Measurements from ENCODE around the gene MLEC. TPM values are rescaled to one million over a fixed set of nuclear protein-coding genes. Genes with fewer than 3 reads are reported as not detected.

MLEC gene
- total and polyA plus RNA-seq, 2 donors (not counting 1 experiment from before 2014, with no cell fraction given) = 56.4 to 120 TPM

GRCh38 chr12:120734210-120734609, 47.3 kb downstream of the MLEC start:
- Histone ChIP-seq H3K27me3 (ENCODE audit: control insufficient read depth, insufficient read depth, low read length) (no peaks in the 10 kb centered on the region), H3K4me3 (replicated peaks in 1 of 4; ENCODE audit: control extremely low read depth in 1 of 4, insufficient read depth in 1 of 4, low read depth in 3 of 4, low read length in 4 of 4) (no peak overlapping the region), H2AFZ (ENCODE audit: low read length) (no peak overlapping the region), H3K4me1 (ENCODE audit: control insufficient read depth, extremely low read depth, insufficient read depth, low read length) (no peaks in the 10 kb centered on the region), H3K9me3 (ENCODE audit: control insufficient read depth, insufficient read depth, low read depth, low read length) (no peaks in the 10 kb centered on the region), H3K36me3 (ENCODE audit: control insufficient read depth, insufficient read depth, low read length) (no peaks in the 10 kb centered on the region), H4K20me1 (ENCODE audit: control insufficient read depth, extremely low read depth, insufficient read depth, low read length) (no peaks in the 10 kb centered on the region), H3K9ac (ENCODE audit: insufficient read depth, low read length) (no peak overlapping the region), H3K27ac (ENCODE audit: insufficient read depth, low read length) (no peak overlapping the region), H3K79me2 (ENCODE audit: control insufficient read depth, insufficient read depth, low read length) (no peaks in the 10 kb centered on the region), H3K4me2 (ENCODE audit: extremely low read depth, insufficient read depth, low read length) (no peak overlapping the region)
- TF ChIP-seq CTCF (conservative IDR thresholded peaks at IDR 0.05 in 1 of 2, IDR thresholded peaks at IDR 0.05 in 1 of 2; ENCODE audit: low read depth in 1 of 2, low read length in 2 of 2) (no peak), EZH2 (IDR thresholded peaks at IDR 0.05; ENCODE audit: low read length, missing control alignments) (no peak)
- DNase-seq (ENCODE audit: low read depth in 2 of 2) = no peak

GRCh38 chr12:120735181-120735580, 48.2 kb downstream of the MLEC start:
- no peaks in the 10 kb centered on the region for H3K27me3 ChIP-seq (ENCODE audit: control insufficient read depth, insufficient read depth, low read length)
- H3K27ac ChIP-seq (ENCODE audit: insufficient read depth, low read length) = no peak overlapping the region
- H3K9me3 ChIP-seq (ENCODE audit: control insufficient read depth, insufficient read depth, low read depth, low read length) = no peaks in the 10 kb centered on the region
- no peaks in the 10 kb centered on the region for H3K4me1 ChIP-seq (ENCODE audit: control insufficient read depth, extremely low read depth, insufficient read depth, low read length)
- no peak for DNase-seq (ENCODE audit: low read depth in 2 of 2)
- H3K79me2 ChIP-seq (ENCODE audit: control insufficient read depth, insufficient read depth, low read length) = no peaks in the 10 kb centered on the region
- H4K20me1 ChIP-seq (ENCODE audit: control insufficient read depth, extremely low read depth, insufficient read depth, low read length) = no peaks in the 10 kb centered on the region
- no peak overlapping the region for H3K9ac ChIP-seq (ENCODE audit: insufficient read depth, low read length)
- H3K36me3 ChIP-seq (ENCODE audit: control insufficient read depth, insufficient read depth, low read length) = no peaks in the 10 kb centered on the region
- TF ChIP-seq EZH2 (IDR thresholded peaks at IDR 0.05; ENCODE audit: low read length, missing control alignments) (no peak), CTCF (conservative IDR thresholded peaks at IDR 0.05 in 1 of 2, IDR thresholded peaks at IDR 0.05 in 1 of 2; ENCODE audit: low read depth in 1 of 2, low read length in 2 of 2) (no peak)
- no peak overlapping the region for H3K4me3 ChIP-seq (replicated peaks in 1 of 4; ENCODE audit: control extremely low read depth in 1 of 4, insufficient read depth in 1 of 4, low read depth in 3 of 4, low read length in 4 of 4)
- H2AFZ ChIP-seq (ENCODE audit: low read length) = no peak overlapping the region
- H3K4me2 ChIP-seq (ENCODE audit: extremely low read depth, insufficient read depth, low read length) = no peak overlapping the region

GRCh38 chr12:120736404-120737331, 49.7 kb downstream of the MLEC start:
- H3K27ac ChIP-seq (ENCODE audit: insufficient read depth, low read length) = no peak overlapping the region
- no peak for TF ChIP-seq CTCF (conservative IDR thresholded peaks at IDR 0.05 in 1 of 2, IDR thresholded peaks at IDR 0.05 in 1 of 2; ENCODE audit: low read depth in 1 of 2, low read length in 2 of 2)
- TF ChIP-seq EZH2 (IDR thresholded peaks at IDR 0.05; ENCODE audit: low read length, missing control alignments) = no peak
- H3K4me1 ChIP-seq (ENCODE audit: control insufficient read depth, extremely low read depth, insufficient read depth, low read length) = no peaks in the 10 kb centered on the region

More at GRCh38 chr12:120736404-120737331, 49.7 kb downstream of the MLEC start:
- DNase-seq (ENCODE audit: low read depth in 2 of 2) = no peak
- H3K4me2 ChIP-seq (ENCODE audit: extremely low read depth, insufficient read depth, low read length) = no peak overlapping the region
- H2AFZ ChIP-seq (ENCODE audit: low read length) = no peak overlapping the region
- H3K4me3 ChIP-seq (replicated peaks in 1 of 4; ENCODE audit: control extremely low read depth in 1 of 4, insufficient read depth in 1 of 4, low read depth in 3 of 4, low read length in 4 of 4) = no peak overlapping the region
- H3K9me3 ChIP-seq (ENCODE audit: control insufficient read depth, insufficient read depth, low read depth, low read length) = no peaks in the 10 kb centered on the region
- no peaks in the 10 kb centered on the region for H3K27me3 ChIP-seq (ENCODE audit: control insufficient read depth, insufficient read depth, low read length)
- no peaks in the 10 kb centered on the region for H3K79me2 ChIP-seq (ENCODE audit: control insufficient read depth, insufficient read depth, low read length)
- no peak overlapping the region for H3K9ac ChIP-seq (ENCODE audit: insufficient read depth, low read length)
- H3K36me3 ChIP-seq (ENCODE audit: control insufficient read depth, insufficient read depth, low read length) = no peaks in the 10 kb centered on the region
- no peaks in the 10 kb centered on the region for H4K20me1 ChIP-seq (ENCODE audit: control insufficient read depth, extremely low read depth, insufficient read depth, low read length)
